Motor neuron (in vitro differentiated cells): Measurements from ENCODE around the gene GIGYF1. TPM values are rescaled to one million over a fixed set of nuclear protein-coding genes. Genes with fewer than 3 reads are reported as not detected.
"Not testable (repeated sequence)": the region's sequence is repeated elsewhere in the genome, so short reads cannot be mapped to it uniquely, and the experiment has no call there.

Experiments
- ATAC-seq, 8 experiments: fragments of 200-7000 bp; cut with Tn5 transposase; replicated peaks in 6 of 8; 2 replicates each; pipeline ENCODE4 v1.8.0; 2021; ENCODE audit warnings: mild to moderate bottlenecking in 8 of 8, moderate library complexity in 8 of 8
- H3K27ac ChIP-seq, 2 donors: fragments of 250-450 bp; sonication (Bioruptor Pico); 2 replicates each; pipeline ENCODE4 v1.9.0; 2021; ENCODE audit warnings: antibody characterized with exemption in 2 of 2, mild to moderate bottlenecking in 2 of 2, moderate library complexity in 1 of 2
- H3K4me1 ChIP-seq, 2 donors: fragments of 250-450 bp; sonication (Bioruptor Pico); replicated peaks in 1 of 2; 2 replicates each; pipeline ENCODE4 v1.6.1; 2021; ENCODE audit warnings: antibody characterized with exemption in 2 of 2, mild to moderate bottlenecking in 2 of 2, moderate library complexity in 1 of 2
- H3K4me3 ChIP-seq, 5 donors: fragments of 250-450 bp; sonication (Bioruptor Pico); 2 replicates each; pipeline ENCODE4 v1.9.0; 2021; ENCODE audit warnings: antibody characterized with exemption in 5 of 5, mild to moderate bottlenecking in 5 of 5, moderate library complexity in 4 of 5
- WGBS, 10 experiments: fragments of 450-650 bp; shearing (Covaris generic); methylation state at CpG; one replicate each; pipeline ENCODE4 v1.0.0; 2022; 5-methylcytosine and 5-hydroxymethylcytosine counted together
- in situ Hi-C, 9 experiments: fragments of 400-800 bp; cut with MboI; loops; one replicate each; pipeline ENCODE4 v1.15.0; 2021; ENCODE audit warnings: low sequenced_read_pairs in 9 of 9, low pct_unique_long_range_greater_than_20kb in 2 of 9; ENCODE audit not compliant: unreplicated experiment in 9 of 9
- total RNA-seq, 8 experiments: library from RNA; unstranded; fragments of 300-600 nt; gene quantifications; 2 replicates each; pipeline versions ENCODE4 v1.2.3 to v1.2.4, GENCODE V29; 2022

GIGYF1 gene
- total RNA-seq, 8 experiments from 2014 or later = 10.6 to 40.7 (median 19.1) TPM

DNA sequence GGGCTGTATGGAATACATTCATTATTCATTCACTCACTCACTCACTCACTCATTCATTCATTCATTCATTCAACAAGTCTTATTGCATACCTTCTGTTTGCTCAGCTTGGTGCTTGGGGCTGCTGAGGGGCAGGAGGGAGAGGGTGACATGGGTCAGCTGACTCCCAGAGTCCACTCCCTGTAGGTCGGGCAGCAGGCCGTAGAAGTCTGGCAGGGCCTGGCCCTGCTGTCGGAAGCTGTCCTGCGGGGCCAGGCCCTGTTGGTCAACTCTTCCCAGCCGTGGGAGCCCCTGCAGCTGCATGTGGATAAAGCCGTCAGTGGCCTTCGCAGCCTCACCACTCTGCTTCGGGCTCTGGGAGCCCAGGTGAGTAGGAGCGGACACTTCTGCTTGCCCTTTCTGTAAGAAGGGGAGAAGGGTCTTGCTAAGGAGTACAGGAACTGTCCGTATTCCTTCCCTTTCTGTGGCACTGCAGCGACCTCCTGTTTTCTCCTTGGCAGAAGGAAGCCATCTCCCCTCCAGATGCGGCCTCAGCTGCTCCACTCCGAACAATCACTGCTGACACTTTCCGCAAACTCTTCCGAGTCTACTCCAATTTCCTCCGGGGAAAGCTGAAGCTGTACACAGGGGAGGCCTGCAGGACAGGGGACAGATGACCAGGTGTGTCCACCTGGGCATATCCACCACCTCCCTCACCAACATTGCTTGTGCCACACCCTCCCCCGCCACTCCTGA, 28.6 kb upstream of the GIGYF1 start:
- WGBS, 10 experiments = 40 to 90% (median 83%) methylated on average over 1 to 4 of the region's 17 CpGs; no CpG with 5 or more reads in 5 of the 10 experiments

DNA sequence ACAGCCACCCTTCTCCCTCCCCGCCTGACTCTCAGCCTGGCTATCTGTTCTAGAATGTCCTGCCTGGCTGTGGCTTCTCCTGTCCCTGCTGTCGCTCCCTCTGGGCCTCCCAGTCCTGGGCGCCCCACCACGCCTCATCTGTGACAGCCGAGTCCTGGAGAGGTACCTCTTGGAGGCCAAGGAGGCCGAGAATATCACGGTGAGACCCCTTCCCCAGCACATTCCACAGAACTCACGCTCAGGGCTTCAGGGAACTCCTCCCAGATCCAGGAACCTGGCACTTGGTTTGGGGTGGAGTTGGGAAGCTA, 27.4 kb upstream of the GIGYF1 start:
- Histone ChIP-seq H3K4me1 (peaks cover 0 to 5% of the 10 kb centered on the region in 2 donors), H3K27ac (no peak overlapping the region), H3K4me3 (no peak overlapping the region)
- in situ Hi-C loops = loop anchor here in 5 of 9 experiments (25.0 kb wide), 2 partner anchors 116 to 141 kb away; partner anchors contain the start of genes SLC12A9 (in 4 of the 5), TRIP6 (in 4 of the 5) and EPHB4 (in 1 of the 5)
- WGBS, 10 experiments = 60 to 100% (median 80%) methylated on average over 1 to 7 of the region's 8 CpGs; no CpG with 5 or more reads in 6 of the 10 experiments
- ATAC-seq = no peak

More for the DNA sequence above, 28.6 kb upstream of the GIGYF1 start:
- Histone ChIP-seq H3K4me3 (no peak overlapping the region), H3K27ac (no peak overlapping the region), H3K4me1 (peaks cover 0 to 5% of the 10 kb centered on the region in 2 donors)
- ATAC-seq = no peak
- in situ Hi-C loops = loop anchor here in 5 of 9 experiments (25.0 kb wide), 2 partner anchors 115 to 140 kb away; partner anchors contain the start of genes SLC12A9 (in 4 of the 5), TRIP6 (in 4 of the 5) and EPHB4 (in 1 of the 5)

DNA sequence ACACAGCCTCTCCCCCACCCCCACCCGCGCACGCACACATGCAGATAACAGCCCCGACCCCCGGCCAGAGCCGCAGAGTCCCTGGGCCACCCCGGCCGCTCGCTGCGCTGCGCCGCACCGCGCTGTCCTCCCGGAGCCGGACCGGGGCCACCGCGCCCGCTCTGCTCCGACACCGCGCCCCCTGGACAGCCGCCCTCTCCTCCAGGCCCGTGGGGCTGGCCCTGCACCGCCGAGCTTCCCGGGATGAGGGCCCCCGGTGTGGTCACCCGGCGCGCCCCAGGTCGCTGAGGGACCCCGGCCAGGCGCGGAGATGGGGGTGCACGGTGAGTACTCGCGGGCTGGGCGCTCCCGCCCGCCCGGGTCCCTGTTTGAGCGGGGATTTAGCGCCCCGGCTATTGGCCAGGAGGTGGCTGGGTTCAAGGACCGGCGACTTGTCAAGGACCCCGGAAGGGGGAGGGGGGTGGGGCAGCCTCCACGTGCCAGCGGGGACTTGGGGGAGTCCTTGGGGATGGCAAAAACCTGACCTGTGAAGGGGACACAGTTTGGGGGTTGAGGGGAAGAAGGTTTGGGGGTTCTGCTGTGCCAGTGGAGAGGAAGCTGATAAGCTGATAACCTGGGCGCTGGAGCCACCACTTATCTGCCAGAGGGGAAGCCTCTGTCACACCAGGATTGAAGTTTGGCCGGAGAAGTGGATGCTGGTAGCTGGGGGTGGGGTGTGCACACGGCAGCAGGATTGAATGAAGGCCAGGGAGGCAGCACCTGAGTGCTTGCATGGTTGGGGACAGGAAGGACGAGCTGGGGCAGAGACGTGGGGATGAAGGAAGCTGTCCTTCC, 26.8 kb upstream of the GIGYF1 start:
- peak overlapping the region in 1 of 5 donors; percentile 19 for H3K4me3 ChIP-seq
- peak; percentile 9 to 67 (median 60) for ATAC-seq

DNA sequence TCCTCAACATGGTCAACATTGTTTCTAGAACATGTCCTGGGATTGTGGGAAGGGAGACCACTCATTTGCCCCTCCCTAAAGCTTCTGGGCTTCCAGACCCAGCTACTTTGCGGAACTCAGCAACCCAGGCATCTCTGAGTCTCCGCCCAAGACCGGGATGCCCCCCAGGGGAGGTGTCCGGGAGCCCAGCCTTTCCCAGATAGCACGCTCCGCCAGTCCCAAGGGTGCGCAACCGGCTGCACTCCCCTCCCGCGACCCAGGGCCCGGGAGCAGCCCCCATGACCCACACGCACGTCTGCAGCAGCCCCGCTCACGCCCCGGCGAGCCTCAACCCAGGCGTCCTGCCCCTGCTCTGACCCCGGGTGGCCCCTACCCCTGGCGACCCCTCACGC, 26.2 kb upstream of the GIGYF1 start, which contains the start of gene EPO:
Gene EPO, plus strand, starts transcription at position 190 of the 392 bp plus-strand sequence. CDS start 513 bp downstream, outside the sequence.
- Histone ChIP-seq H3K4me1 (peaks cover 0 to 5% of the 10 kb centered on the region in 2 donors), H3K27ac (no peak within 1 kb of the TSS), H3K4me3 (peak within 1 kb of the TSS in 1 of 5 donors; percentile 19)
- 0% methylated on average over 3 of the region's 21 CpGs; no CpG with 5 or more reads in 9 of the 10 experiments for WGBS, 10 experiments
- in situ Hi-C loops = loop anchor here in 5 of 9 experiments (25.0 kb wide), 2 partner anchors 117 to 142 kb away; partner anchors contain the start of genes SLC12A9 (in 4 of the 5), TRIP6 (in 4 of the 5) and EPHB4 (in 1 of the 5)
- ATAC-seq = peak; percentile 28 to 55 (median 48)

More for the DNA sequence above, 26.8 kb upstream of the GIGYF1 start:
- H3K27ac ChIP-seq = no peak overlapping the region
- 0 to 63% (median 10%) methylated on average over 1 to 7 of the region's 56 CpGs; no CpG with 5 or more reads in 6 of the 10 experiments for WGBS, 10 experiments
- H3K4me1 ChIP-seq = peaks cover 0 to 5% of the 10 kb centered on the region in 2 donors
- in situ Hi-C loops = loop anchor here in 5 of 9 experiments (25.0 kb wide), 2 partner anchors 116 to 141 kb away; partner anchors contain the start of genes SLC12A9 (in 4 of the 5), TRIP6 (in 4 of the 5) and EPHB4 (in 1 of the 5)

DNA sequence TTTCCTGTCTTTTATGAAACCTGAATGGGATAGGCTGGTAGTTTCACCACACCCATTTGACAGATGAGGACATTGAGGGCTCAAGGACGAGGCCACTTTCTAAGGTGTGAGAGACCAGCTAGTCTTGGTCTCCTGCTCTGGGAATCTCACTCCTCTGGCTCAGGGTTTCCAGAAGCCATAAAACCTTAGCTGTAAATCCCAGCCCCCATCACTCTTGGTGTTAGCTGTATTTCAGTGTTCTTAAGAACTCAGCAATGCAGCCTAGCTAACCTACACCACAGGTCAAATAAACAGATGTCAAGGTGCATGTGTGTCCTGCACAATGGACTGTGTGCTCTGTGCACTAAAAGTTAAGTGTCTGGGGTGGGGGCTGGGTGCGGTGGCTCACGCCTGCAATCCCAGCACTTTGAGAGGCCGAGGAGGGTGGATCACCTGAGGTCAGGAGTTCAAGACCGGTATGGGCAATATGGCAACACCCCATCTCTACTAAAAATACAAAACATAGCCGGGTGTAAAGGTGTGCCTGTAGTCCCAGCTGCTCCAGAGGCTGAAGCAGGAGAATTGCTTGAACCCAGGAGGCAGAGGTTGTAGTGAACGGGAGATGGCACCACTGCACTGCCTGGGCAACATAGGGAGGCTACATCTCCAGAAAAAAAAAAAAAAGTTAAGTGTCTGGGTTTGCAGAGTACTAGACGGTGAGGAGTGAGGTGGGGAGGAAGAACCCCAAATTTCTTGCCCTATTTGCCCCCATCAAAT, 25.7 kb upstream of the GIGYF1 start:
- peaks cover 0 to 5% of the 10 kb centered on the region in 2 donors for H3K4me1 ChIP-seq
- WGBS, 10 experiments = 0 to 80% (median 39%) methylated on average over 1 to 6 of the region's 8 CpGs; no CpG with 5 or more reads in 4 of the 10 experiments
- in situ Hi-C loops = loop anchor here in 5 of 9 experiments (25.0 kb wide), 2 partner anchors 118 to 143 kb away; partner anchors contain the start of genes SLC12A9 (in 4 of the 5), TRIP6 (in 4 of the 5) and EPHB4 (in 1 of the 5)
- H3K4me3 ChIP-seq = no peak overlapping the region
- no peak overlapping the region for H3K27ac ChIP-seq
- peak in 7 of 8 experiments; percentile 22 to 82 (median 51) for ATAC-seq

DNA sequence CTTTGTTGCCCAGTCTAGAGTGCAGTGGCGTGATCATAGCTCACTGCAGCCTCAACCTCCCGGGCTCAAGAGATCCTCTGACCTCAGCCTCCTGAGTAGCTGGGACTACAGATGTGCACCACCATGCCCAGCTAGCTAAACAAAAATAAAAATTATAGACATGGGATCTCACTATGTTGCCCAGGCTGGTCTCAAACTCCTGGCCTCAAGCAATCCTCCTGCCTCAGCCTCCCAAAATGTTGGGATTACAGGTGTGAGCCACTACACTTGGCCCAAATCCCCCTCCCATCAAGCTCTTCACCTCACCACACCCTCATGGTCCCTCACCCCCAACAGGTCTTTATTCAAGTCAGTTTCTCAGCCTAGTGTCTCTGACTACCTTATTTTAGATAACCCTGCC, 23.0 kb upstream of the GIGYF1 start:
- WGBS, 10 experiments = 46 to 72% methylated on average over 2 of the region's 2 CpGs; no CpG with 5 or more reads in 8 of the 10 experiments
- H3K4me3 ChIP-seq, ATAC-seq, H3K27ac ChIP-seq, H3K4me1 ChIP-seq: not testable (repeated sequence)
- in situ Hi-C loops = loop anchor here in 5 of 9 experiments (25.0 kb wide), 2 partner anchors 120 to 145 kb away; partner anchors contain the start of genes SLC12A9 (in 4 of the 5), TRIP6 (in 4 of the 5) and EPHB4 (in 1 of the 5)

DNA sequence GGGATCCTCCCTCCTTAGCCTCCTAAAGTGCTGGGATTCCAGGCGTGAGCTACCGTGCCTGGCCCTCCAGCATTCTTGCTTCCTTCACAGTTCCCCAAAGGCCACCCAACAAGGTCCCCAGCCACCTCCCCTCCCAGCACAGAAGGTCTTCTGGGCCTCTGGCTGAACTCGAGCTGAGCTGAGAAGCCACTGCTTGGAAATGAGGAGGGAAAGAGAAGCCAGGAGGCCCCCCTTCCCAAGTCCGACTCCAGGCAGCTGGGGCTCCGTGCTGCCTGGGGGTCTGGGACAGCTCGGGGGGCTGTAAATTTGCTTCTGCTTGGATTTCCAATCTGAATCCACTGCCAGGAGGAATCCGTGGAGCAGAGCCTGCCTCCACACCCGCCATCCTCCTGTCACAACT, 20.7 kb upstream of the GIGYF1 start:
- 0 to 74% (median 44%) methylated on average over 1 to 3 of the region's 8 CpGs; no CpG with 5 or more reads in 3 of the 10 experiments for WGBS, 10 experiments
- in situ Hi-C loops = loop anchor here in 5 of 9 experiments (25.0 kb wide), 2 partner anchors 123 to 148 kb away; partner anchors contain the start of genes SLC12A9 (in 4 of the 5), TRIP6 (in 4 of the 5) and EPHB4 (in 1 of the 5)
- H3K4me3 ChIP-seq = no peak overlapping the region

DNA sequence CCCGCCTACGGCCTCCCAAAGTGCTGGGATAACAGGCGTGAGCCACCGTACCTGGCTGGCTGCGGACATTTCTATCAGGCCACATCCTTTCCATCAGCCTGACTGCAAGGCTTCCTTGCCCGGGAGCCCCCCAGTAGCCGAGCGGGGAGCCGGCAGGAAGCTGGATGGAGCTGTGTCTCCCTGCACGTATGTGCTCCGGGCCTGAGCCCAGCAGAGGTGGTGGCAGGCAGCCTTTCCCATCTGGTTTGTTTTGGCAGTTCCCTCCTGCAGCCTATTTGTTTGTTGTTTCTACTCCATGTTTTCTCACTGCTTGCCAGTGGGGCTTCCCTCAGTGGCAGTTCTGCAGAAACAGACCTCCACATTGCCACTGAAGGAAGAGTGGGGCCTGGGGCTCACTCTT, 17.3 kb upstream of the GIGYF1 start:
- ATAC-seq = no peak
- Histone ChIP-seq H3K27ac (no peak overlapping the region), H3K4me3 (no peak overlapping the region), H3K4me1 (peaks cover 6 to 7% of the 10 kb centered on the region in 2 donors)
- WGBS, 10 experiments = 50 to 100% methylated on average over 1 to 2 of the region's 11 CpGs; no CpG with 5 or more reads in 8 of the 10 experiments
- in situ Hi-C loops = loop anchor here in 5 of 9 experiments (25.0 kb wide), 2 partner anchors 126 to 151 kb away; partner anchors contain the start of genes SLC12A9 (in 4 of the 5), TRIP6 (in 4 of the 5) and EPHB4 (in 1 of the 5)

More for the DNA sequence above, 20.7 kb upstream of the GIGYF1 start:
- Histone ChIP-seq H3K4me1 (no peaks in the 10 kb centered on the region), H3K27ac (no peak overlapping the region)
- ATAC-seq = no peak

DNA sequence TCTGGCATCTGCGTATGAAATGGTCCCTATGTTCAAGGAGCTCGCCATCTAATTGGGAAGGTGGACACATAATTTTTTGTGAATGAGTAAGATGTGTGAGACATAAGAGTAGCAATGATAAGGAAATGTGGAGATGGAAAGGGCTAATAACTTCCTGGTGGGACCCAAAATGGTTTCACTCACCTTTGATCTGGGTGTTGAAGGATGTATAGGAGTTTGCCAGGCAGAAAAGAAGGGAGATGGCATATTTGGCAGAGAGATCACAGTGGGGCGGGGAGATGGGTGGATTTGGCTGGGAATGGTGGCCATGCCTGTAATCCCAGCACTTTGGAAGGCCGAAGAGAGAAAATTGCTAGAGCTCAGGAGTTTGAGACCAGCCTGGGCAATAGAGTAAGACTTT, 16.4 kb upstream of the GIGYF1 start:
- WGBS, 10 experiments = 56 to 100% (median 92%) methylated on average over 1 to 3 of the region's 4 CpGs; no CpG with 5 or more reads in 3 of the 10 experiments
- H3K4me1 ChIP-seq = peaks cover 6 to 7% of the 10 kb centered on the region in 2 donors
- H3K27ac ChIP-seq = no peak overlapping the region
- no peak for ATAC-seq
- in situ Hi-C loops = loop anchor here in 5 of 9 experiments (25.0 kb wide), 2 partner anchors 127 to 152 kb away; partner anchors contain the start of genes SLC12A9 (in 4 of the 5), TRIP6 (in 4 of the 5) and EPHB4 (in 1 of the 5)
- no peak overlapping the region for H3K4me3 ChIP-seq

DNA sequence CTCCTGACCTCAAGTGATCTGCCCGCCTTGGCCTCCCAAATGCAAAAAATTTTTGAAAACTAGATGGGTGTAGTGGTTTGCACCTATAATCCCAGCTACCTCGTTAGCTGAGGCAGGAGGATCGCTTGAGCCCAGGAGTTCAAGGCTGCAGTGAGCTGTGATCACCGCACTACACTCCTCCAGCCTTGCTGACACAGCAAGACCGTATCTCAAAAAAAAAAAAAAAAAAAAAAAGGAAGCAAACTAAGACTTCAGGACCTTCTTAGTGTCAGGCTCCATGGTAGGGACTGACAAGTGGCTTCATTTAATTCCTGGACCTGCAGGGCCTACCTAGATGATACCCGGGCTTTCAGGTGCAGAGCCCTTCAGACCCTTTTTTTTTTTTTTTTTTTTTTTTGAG, 14.3 kb upstream of the GIGYF1 start:
- 73 to 100% (median 90%) methylated on average over 3 to 5 of the region's 6 CpGs; no CpG with 5 or more reads in 5 of the 10 experiments for WGBS, 10 experiments
- H3K27ac ChIP-seq = no peak overlapping the region
- no peak for ATAC-seq
- peaks cover 9 to 12% of the 10 kb centered on the region in 2 donors for H3K4me1 ChIP-seq
- in situ Hi-C loops = loop anchor here in 7 of 9 experiments (10.0 to 25.0 kb wide), 3 partner anchors 129 to 154 kb away; partner anchors contain the start of genes SLC12A9 (in 6 of the 7), TRIP6 (in 4 of the 7) and EPHB4 (in 1 of the 7)
- no peak overlapping the region for H3K4me3 ChIP-seq

DNA sequence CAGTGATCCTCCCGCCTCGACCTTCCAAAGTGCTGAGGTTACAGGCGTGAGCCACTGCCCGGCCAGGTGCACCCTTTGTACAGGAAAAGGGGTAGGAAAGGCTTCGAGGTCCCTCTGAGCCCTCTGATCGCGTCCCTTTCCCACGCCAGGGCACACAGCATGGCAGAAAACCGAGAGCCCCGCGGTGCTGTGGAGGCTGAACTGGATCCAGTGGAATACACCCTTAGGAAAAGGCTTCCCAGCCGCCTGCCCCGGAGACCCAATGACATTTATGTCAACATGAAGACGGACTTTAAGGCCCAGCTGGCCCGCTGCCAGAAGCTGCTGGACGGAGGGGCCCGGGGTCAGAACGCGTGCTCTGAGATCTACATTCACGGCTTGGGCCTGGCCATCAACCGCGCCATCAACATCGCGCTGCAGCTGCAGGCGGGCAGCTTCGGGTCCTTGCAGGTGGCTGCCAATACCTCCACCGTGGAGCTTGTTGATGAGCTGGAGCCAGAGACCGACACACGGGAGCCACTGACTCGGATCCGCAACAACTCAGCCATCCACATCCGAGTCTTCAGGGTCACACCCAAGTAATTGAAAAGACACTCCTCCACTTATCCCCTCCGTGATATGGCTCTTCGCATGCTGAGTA, 12.7 kb upstream of the GIGYF1 start:
- Histone ChIP-seq H3K4me3 (peak overlapping the region; percentile 56 to 99 (median 77)), H3K27ac (peak overlapping the region in 1 of 2 donors; percentile 98)
- 3 to 35% (median 19%) methylated on average over 4 to 16 of the region's 34 CpGs; no CpG with 5 or more reads in 4 of the 10 experiments for WGBS, 10 experiments

More for the DNA sequence above, 12.7 kb upstream of the GIGYF1 start:
- H3K4me1 ChIP-seq = peaks cover 9 to 12% of the 10 kb centered on the region in 2 donors
- no peak for ATAC-seq
- in situ Hi-C loops = loop anchor here in 7 of 9 experiments (10.0 to 25.0 kb wide), 3 partner anchors 131 to 156 kb away; partner anchors contain the start of genes SLC12A9 (in 6 of the 7), TRIP6 (in 4 of the 7) and EPHB4 (in 1 of the 7)
